Activated CD4-positive, CD25-positive, alpha-beta regulatory T cell treated with anti-CD3 and anti-CD28 coated beads, Interleukin-2, amount 50 U/mL, for 16 hours (primary cell): ENCODE measurements around the gene TTLL1.
A peak's percentile ranks its signal among the peaks of the same experiment; 100 is the strongest.
"Not testable (repeated sequence)": the region's sequence is repeated elsewhere in the genome, so short reads cannot be mapped to it uniquely, and the experiment has no call there.

Source experiments
- DNase-seq: peaks from one replicate; pipeline ENCODE4 v3.0.0-alpha.2; 2020; ENCODE audit warnings: low read depth, low spot score

Gene TTLL1

DNA sequence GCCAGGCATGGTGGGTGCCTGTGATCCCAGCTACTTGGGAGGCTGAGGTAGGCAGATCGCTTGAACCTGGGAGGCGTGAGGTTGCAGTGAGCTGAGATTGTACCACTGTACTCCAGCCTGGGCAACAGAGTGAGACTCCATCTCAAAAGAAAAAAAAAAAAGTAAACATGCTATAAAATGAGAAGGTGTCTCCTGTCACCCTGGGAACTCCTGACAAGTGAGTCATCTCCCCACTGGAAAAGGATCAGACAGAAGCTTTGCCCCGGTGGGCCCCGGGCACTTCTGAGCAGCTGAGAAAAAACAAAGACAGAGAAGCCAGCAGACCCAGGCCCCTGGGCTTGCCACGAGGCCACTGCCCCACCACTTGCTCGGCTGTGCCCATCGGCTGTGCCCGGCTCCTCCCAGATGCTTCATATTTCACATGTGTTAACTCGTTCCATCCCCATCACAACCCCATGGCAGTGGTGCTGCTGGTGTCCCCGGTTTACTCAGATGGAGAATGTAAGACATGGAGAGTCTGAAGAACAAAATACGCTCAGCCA is 22.3 kb downstream of the TTLL1 start:
- DNase-seq: no peak

DNA sequence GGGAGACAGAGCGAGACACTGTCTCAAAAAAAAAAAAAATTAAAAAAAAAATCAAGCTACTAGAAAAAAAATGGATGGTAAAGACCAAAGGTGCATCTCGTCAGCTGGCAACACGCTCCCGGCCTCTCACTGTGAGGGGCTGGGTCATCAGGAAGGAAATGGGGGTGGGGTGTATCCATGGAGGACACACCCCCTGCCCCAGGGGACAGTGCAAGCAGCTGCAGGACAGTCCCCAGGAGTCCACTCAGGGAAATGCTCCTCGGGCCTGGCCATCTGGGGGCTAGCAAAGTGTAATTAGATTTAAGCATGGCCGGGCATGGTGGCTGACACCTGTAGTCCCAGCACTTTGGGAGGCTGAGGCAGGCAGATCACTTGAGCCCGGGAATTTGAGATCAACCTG is 23.1 kb downstream of the TTLL1 start:
- DNase-seq: no peak

DNA sequence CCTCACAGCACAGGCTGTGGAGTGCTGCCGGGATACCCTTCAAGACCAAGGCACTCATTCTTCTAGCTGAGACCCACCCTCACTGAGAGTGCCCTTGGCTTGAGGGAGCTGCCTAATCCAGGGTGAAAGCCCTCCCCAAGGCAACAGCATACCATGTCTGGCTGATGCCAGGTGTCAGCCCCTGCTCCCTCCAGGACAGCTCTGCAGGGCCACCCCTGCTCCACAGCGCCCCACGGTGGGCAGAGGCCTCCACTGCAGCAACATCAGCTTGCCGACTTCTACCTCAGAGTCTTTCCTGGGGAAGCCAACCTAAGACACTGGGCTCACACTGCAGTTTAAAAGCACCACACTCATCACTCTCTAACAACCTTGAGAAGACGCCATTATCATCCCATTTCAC is 29.0 kb downstream of the TTLL1 start:
- DNase-seq: no peak

DNA sequence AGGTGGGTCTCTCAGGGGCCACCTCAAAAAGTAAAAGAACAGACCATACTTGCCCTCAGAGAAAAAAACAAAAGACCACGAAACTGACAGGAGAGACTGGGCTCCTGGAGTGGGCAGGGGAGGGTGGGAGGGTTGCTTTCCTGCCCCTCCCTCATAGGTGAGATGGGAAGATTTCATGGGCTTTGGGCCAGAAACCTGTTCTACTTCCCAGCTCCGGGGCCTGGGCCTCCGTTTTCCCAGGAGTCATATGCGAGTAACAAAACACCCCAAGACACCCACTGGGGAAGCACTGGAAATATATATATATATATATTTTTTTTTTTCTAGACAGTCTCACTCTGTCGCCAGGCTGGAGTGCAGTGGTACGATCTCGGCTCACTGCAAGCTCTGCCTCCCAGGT is 31.6 kb downstream of the TTLL1 start:
- DNase-seq: no peak

DNA sequence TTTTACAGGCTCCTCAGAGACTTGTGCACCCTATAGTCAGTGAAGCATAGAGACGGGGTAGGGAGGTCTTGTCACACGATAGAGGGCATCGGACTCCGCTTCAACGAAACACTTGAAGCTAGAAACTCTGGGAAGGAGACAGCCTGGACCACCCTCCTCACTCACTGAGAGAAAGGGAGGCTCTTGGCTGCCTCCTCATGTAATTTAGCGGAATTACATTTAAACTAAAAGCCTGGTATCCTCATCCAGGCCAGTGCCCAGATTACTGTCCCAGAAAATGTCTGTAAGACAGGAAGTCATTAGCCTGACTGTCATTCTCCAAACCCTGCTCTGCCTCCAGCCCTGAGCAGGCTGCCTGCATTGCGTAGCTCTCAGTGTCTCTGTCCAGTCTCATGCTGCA is 36.0 kb downstream of the TTLL1 start:
- DNase-seq: no peak

DNA sequence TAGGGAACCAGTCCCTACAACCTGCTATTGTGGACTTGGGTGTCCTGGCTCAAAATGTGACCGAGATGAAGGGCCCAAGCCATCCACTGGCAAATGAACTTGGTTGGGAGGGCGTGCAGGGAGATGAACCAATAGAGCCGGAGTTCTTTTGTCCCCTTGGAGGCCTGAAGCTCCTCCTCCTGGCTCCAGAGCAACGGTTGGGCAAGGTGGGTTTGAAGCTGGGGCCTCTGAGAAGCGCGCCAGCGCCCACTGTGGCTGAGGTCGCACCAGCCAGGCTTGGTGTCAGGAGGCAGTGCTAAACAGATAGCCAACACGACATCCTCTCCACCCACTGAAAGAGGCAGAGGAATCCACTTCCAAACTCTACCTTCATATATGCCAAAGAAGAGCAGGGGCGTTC is 38.2 kb downstream of the TTLL1 start:
- DNase-seq: no peak

DNA sequence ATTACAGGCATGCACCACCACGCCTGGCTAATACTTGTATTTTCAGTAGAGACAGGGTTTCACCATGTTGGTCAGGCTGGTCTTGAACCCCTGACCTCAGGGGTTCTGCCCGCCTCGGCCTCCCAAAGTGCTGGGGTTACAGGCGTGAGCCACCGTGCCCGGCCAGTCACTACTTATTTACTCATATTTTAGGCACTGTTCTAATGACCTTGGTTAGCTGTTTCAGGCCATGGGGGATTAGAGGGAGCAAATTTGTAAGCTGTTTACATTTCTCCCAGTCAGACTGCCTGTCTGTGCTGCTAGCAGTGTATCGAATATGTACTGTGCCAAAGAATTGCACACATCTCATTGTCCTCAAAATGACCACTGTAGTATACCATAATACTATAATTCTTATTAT is 41.6 kb downstream of the TTLL1 start:
- DNase-seq: no peak

DNA sequence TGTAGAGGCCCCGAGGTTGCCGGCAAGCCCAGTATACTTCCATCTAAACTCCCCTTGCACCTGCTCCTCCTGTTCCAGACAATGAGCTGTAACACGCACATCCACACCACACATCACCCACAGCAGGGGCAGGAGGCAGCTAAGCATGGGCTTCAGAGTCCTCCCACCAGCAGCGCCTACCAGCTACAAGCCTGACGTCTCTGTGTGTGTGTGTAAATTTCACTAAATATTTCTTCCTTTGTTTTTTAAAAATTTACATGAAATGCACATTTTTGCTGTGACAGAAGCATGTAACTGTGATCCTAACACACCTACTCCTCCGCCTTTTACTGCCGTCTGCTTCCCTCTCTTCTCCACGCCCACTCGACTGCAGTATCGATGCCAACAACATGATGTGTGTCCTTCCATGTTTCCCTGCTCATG is 44.9 kb downstream of the TTLL1 start:
- no peak for DNase-seq

DNA sequence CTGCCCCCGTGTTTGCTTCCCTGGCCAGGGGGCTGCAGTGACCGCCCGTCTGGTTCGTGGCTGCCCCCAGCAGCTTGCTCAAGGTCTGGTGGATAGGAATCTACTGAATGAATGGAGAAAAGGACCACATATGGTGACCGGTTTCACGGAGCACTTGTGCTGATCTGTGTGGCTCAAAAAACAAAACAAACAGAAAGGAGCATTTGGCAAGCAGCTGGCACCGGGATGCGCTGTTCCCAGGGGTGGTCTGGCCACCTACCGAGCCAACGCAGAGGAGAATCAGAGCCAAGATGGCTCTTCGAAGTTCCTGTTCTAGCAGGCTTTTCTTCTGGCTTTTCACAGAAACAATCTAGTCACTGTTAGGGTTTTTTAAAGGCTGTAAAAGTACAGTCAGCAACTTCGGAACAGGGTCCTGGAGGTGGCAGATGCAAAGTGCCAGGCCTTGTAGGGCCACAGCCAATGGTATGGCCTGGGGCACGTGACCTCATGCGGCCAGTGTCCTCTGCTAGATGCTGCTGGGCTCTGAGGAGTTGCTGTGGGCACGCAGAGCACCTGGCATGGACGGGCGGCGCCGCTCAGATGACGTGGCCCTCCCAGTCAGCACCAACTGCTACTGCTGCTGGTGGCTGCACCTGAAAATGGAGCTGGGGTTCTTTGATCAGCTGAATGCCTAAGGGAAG is 47.0 kb downstream of the TTLL1 start:
- DNase-seq: no peak

DNA sequence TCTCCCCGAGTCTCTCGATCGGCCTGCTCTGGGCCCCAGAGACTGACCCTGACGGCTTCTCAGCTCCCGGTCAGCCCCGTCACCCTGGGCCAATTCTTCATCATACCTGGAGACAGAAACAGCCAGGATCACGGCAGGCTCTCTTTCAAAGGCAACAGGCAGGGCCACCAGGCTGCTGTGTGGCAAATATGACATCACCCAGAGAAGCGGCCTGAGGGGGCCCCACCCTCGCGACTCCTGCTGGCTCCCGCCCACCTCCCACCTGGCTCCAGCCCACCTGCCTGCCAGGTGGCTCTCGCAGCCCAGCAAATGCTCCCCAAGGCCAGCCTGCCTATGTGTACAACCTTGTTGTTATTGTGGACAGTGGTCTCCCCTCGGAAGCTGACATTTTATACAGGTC is 49.4 kb downstream of the TTLL1 start:
- DNase-seq: no peak

DNA sequence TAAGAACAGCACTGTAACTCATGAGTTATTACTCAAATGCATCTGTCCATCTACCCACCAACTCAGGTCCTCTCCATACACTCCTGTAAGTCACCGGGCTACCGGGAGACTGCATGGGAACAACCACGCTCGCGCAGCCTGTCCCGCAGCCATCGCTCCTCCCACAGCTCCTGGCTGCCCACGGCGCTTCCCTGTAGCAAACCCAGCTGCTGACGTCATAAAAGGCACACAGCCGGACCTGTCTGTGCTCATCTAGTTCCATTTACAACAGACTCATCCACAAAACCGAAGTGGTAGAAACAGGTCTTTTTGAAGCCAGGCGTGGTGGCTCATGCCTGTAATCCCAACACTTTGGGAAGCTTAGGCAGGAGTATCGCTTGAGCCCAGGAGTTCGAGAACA is 50.9 kb downstream of the TTLL1 start:
- DNase-seq: no peak

DNA sequence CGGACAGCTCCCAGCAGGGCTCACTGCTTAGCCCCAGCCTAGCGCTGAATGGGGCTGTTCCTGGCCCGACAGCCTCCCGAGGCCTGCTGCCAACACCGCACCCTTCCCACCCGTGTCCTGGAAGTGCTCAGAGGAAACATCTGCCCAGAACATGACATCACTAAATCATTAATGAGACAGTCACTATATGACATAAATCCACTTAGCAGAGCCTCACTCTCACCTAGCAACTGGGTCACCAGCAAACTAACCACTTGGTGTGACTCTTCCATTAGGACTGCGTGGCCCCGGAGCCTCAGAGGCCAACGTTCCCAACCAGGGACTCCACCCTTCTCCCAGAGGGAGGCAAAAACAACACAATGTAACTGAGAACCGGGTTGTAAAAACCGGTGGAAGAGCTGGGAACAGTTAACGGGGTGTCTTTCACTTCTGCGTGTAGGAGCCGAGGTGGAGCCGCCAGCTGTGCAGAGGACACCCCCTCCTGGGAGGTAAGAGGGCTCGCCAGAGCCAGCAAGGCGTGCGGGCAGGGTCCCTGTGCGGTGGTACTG is 52.8 kb downstream of the TTLL1 start:
- DNase-seq: no peak

DNA sequence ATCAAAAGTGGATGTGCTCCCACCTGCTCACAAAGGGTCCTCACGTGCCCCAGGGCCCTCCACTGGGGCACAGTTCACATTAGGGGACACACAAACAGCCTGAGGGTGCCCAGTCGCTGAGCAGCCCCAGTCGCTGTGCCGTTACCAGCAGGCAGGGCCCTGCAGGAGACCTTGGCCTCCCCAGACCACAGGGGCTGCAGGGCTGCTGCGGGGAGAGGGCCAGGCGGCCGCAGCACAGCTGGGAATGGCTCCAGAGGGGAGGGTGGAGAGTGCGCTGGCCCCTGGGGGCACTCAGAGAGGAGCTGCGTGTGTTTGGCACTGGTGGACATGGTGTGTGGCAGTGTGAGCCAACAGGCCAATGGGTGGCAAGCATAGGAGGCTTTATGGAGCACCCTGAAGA is 53.9 kb downstream of the TTLL1 start:
- DNase-seq: no peak

DNA sequence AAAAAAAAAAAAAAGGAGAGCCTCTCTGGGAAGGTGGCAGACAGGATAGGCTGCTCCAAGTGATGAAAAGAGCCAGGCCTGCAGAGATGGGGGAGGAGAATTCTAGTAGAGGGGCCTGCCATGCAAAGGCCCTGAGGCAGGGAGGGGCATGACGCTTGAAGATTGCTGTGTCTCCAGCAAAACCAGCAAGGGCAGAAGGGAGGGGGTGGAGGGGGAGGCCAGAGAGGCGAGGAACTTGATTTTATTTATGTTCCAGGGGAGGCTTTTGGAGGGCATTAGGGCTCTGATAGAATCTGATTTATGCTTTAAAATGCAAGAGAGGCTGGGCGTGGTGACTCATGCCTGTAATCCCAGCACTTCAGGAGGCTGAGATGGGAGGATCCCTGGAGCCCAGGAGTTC is 57.6 kb downstream of the TTLL1 start:
- DNase-seq: no peak

DNA sequence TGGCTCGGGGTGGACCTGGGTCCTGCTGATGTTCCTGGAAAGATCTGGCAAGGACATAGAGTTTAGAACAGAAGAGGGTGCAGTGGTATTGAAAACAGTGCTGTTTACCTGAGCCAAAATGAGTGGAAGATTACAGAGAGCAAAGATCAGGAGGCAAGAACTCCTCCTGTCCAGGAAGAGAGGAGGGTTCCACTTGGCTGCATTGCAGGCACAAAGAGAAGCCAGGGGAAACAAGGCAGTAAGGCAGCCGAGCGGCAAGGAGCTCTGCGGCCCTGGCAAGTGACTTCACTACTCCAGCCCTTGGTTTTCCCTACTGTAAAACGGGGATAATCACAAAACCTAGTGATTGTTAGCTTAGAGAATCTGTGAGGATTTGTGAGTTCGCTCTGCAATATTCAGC is 70.6 kb downstream of the TTLL1 start:
- DNase-seq: no peak

DNA sequence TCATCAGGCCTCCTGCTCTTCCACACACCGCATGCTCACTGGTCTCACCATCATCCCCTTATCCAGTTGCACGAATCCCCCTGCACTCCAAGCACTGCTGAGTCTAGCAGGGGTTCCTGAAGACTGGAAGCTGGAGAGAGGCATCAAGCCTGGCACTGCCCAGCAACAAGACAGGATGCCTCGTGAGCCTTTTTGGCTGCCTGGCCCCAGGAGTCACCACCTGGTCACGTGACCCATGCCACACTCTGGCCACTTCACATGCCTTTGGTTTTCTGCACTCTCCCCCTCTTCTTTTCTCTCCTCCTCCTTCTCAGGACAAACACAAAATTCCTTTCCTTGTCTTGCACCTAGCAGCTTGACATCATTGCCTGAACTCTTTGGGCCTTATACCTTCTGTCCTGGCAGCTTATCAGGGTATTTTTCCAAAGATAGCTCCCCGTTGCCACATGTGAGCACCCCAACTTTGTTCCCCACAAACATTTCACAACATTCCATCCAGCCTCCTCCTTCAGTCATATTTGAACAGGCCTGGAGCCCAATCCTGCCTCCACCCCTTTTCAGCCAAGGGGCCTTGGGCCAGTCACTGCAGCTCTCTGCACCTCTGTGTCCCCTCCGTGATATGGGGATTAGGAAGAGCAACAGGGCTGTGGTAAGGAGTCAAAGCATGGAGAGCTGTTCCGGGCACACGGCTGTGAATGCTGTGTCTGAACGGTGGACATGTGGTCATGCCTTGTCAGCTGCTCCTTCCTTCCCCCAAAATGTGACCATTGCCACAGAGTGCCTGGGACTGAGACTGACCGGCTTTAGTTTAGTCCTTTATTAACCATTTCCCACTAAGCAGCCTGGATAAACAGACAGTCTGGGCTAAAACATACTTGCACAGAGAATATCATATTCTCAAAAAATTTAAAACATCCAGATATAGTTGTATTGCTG is 71.4 kb downstream of the TTLL1 start:
- no peak for DNase-seq

DNA sequence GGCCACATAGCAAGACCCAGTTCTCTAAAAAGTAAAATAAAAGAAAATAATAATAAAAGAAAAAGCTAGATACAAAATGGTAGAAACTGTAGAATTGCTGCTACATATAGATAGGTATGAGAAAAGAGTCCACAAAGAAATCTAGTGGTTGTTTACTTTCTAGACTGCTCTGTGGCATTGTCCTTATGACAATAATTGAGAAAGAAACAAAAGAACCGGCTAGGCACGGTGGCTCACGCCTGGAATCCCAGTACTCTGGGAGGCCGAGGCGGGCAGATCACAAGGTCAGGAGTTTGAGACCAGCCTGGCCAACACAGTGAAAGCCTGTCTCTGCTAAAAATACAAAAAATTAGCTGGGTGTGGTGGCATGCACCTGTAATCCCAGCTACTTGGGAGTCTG is 73.0 kb downstream of the TTLL1 start:
- DNase-seq: not testable (repeated sequence)

DNA sequence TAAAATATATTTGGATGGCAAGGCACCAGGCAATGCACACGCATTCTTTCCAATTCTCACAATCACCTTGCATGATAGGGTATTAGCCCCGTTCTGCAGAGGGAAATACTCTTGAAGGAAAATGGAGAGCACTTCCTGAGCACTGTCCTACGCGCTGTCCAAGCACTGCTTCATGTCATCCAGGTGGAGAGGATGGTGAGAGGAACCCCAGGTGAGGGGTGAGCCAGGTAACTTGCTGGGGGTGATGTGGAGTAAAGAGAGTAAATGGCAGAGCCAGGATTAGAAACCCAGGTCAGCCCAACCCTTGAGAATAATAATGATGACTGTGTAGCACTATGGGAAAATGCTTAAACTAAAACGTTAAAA is 73.5 kb downstream of the TTLL1 start:
- DNase-seq: no peak

DNA sequence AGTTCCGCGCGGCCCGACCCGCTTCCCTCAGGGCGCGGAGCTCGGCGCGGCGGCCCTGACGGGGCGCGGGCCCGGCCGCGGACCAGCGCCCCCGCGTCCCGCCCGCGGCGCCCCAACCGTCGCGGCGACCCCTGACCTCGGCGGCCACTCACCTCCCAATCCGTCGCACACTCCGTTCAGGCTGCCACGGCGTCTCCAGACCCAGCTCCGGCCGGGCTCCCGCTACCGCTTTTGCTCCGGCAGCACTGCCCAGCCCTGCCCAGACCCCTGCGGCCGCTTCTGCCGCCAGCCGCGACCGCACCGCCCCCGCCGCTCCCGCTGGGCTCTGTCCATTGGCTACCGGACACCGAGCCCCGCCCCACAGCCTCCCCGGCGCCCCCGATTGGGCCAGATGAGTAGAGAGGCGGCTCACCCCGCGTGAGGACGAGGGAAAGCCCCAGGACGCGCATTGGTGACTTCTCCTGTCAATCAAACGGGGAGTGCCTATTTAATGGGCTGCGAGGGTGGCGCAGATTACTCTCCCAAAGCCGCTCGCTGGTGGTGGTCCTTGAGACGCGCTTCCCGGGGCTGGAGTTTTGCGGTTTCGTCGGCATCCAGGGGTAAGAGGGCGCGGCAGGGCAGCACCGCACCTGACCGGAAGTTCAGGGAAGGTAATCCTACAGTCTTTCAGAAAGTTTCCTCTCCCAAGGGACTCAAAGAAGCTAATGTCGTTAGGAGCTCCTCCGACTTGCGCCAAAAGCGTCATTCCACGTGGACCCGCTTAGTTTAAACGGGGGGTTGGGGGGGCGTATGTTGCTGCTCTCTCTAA is 74.1 kb downstream of the TTLL1 start, which contains the start of gene PACSIN2:
PACSIN2 (minus strand) TSS at position 281 of the 808 bp plus-strand sequence. CDS start 103,069 bp downstream, outside the sequence.
- DNase-seq: peak; percentile 98

DNA sequence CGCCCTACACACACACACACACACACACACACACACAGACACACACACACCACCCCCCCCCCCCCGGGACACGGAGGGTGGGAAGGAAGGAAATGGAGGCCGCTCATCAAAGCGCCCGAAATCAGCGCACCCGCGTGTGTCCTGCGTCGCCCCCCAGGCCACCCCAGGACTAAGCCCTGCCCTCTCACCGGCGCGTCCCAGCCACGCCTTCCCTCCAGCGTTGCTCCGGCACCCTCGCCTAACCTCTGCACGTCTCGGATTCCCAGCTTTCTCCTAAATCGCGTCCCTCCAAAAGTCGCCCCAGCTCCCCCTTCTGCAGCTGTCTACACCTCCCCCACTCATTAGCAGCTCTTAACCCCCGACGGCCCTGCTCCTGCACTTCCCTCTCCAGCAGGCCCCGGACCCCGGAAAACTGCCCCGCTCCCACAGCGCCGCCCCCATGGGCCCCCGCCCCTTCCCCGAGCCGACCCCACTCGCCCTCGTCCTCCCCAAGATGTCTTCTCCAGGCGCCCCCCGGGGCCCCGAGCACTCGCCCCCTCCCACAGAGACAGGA is 74.8 kb downstream of the TTLL1 start:
- DNase-seq: no peak
